ENCODE measurements around the gene MYBPHL. TPM values are rescaled to one million over a fixed set of nuclear protein-coding genes. Genes with fewer than 3 reads are reported as not detected.
A peak's percentile ranks its signal among the peaks of the same experiment; 100 is the strongest.

The MYBPHL gene
- total and polyA plus RNA-seq, 7 experiments from 2014 or later = not detected

- ChIA-PET CTCF (interaction anchor here (0.6 to 3.9 kb wide), 6 partner anchors 10 to 260 kb away, joined by 3 to 33 read pairs (median 4); no protein-coding TSS in a partner anchor), POLR2A (interaction anchor here (1.4 kb wide), 1 partner anchor 122 kb away, joined by 5 read pairs; the partner anchor contains the start of gene SORT1)
- Mint-ChIP-seq H3K4me1 (peaks cover 0 to 10% (median 5%) of the 10 kb centered on the region in 7 donors), H3K4me3 (no peak overlapping the region), H3K9me3 (no peaks in the 10 kb centered on the region), H3K36me3 (peaks cover 0 to 4% (median 0%) of the 10 kb centered on the region in 5 donors), H3K27ac (no peak overlapping the region), H3K27me3 (no peaks in the 10 kb centered on the region)
- H3K4me3 ChIP-seq (ENCODE audit: low read length) = no peak overlapping the region
- no peaks in the 10 kb centered on the region for H3K4me1 ChIP-seq (ENCODE audit: control insufficient read depth in 2 of 2, insufficient read depth in 2 of 2, low read length in 2 of 2)
- no peak for DNase-seq
- H3K36me3 ChIP-seq (ENCODE audit: control insufficient read depth in 2 of 3, insufficient read depth in 3 of 3, low read length in 3 of 3) = no peaks in the 10 kb centered on the region
- H3K9me3 ChIP-seq (ENCODE audit: control insufficient read depth in 2 of 3, low read length in 3 of 3) = no peaks in the 10 kb centered on the region
- no peak for ATAC-seq
- H3K27ac ChIP-seq (ENCODE audit: low read depth, low read length) = no peak overlapping the region
- intact Hi-C loops (cut with micrococcal nuclease) = no loop called here
- no peaks in the 10 kb centered on the region for H3K27me3 ChIP-seq (ENCODE audit: control insufficient read depth in 2 of 2, insufficient read depth in 2 of 2, low read length in 2 of 2)
Observed at GRCh38 chr1:109275706-109276345, 31.0 kb downstream of the MYBPHL start.

GRCh38 chr1:109274533-109275476, 32.0 kb downstream of the MYBPHL start:
- ChIA-PET CTCF (no interaction called here), POLR2A (no interaction called here)
- Mint-ChIP-seq H3K4me3 (no peak overlapping the region), H3K27ac (peak overlapping the region in 1 of 9 donors; percentile 65), H3K27me3 (no peaks in the 10 kb centered on the region), H3K9me3 (no peaks in the 10 kb centered on the region), H3K36me3 (peaks cover 0 to 4% (median 0%) of the 10 kb centered on the region in 5 donors), H3K4me1 (peaks cover 0 to 10% (median 5%) of the 10 kb centered on the region in 7 donors)
- intact Hi-C loops (cut with micrococcal nuclease) = no loop called here
- no peaks in the 10 kb centered on the region for H3K9me3 ChIP-seq (ENCODE audit: control insufficient read depth in 2 of 3, low read length in 3 of 3)
- H3K36me3 ChIP-seq (ENCODE audit: control insufficient read depth in 2 of 3, insufficient read depth in 3 of 3, low read length in 3 of 3) = no peaks in the 10 kb centered on the region
- H3K27me3 ChIP-seq (ENCODE audit: control insufficient read depth in 2 of 2, insufficient read depth in 2 of 2, low read length in 2 of 2) = no peaks in the 10 kb centered on the region
- no peak overlapping the region for H3K4me3 ChIP-seq (ENCODE audit: low read length)
- H3K27ac ChIP-seq (ENCODE audit: low read depth, low read length) = no peak overlapping the region
- DNase-seq (no peak), ATAC-seq (no peak)
- no peaks in the 10 kb centered on the region for H3K4me1 ChIP-seq (ENCODE audit: control insufficient read depth in 2 of 2, insufficient read depth in 2 of 2, low read length in 2 of 2)

- Histone ChIP-seq H3K4me3 (ENCODE audit: low read length) (no peak overlapping the region), H3K27me3 (ENCODE audit: control insufficient read depth in 2 of 2, insufficient read depth in 2 of 2, low read length in 2 of 2) (no peaks in the 10 kb centered on the region), H3K4me1 (ENCODE audit: control insufficient read depth in 2 of 2, insufficient read depth in 2 of 2, low read length in 2 of 2) (no peaks in the 10 kb centered on the region), H3K36me3 (ENCODE audit: control insufficient read depth in 2 of 3, insufficient read depth in 3 of 3, low read length in 3 of 3) (no peaks in the 10 kb centered on the region), H3K27ac (ENCODE audit: low read depth, low read length) (no peak overlapping the region), H3K9me3 (ENCODE audit: control insufficient read depth in 2 of 3, low read length in 3 of 3) (no peaks in the 10 kb centered on the region)
- ATAC-seq (no peak), DNase-seq (no peak)
- Mint-ChIP-seq H3K9me3 (no peaks in the 10 kb centered on the region), H3K27ac (peak overlapping the region in 1 of 9 donors; percentile 15), H3K36me3 (peaks cover 0 to 4% (median 0%) of the 10 kb centered on the region in 5 donors), H3K27me3 (no peaks in the 10 kb centered on the region), H3K4me1 (peaks cover 0 to 10% (median 5%) of the 10 kb centered on the region in 7 donors), H3K4me3 (peak overlapping the region in 2 of 10 donors; percentile 21 to 30)
- ChIA-PET CTCF (interaction anchor here (0.7 kb wide), 1 partner anchor 261 kb away, joined by 3 read pairs; no protein-coding TSS in a partner anchor), POLR2A (no interaction called here)
- intact Hi-C loops (cut with micrococcal nuclease) = no loop called here
Observed at GRCh38 chr1:109273570-109274288, 33.1 kb downstream of the MYBPHL start.

GRCh38 chr1:109272831-109273547, 33.8 kb downstream of the MYBPHL start:
- Histone ChIP-seq H3K36me3 (ENCODE audit: control insufficient read depth in 2 of 3, insufficient read depth in 3 of 3, low read length in 3 of 3) (no peaks in the 10 kb centered on the region), H3K27me3 (ENCODE audit: control insufficient read depth in 2 of 2, insufficient read depth in 2 of 2, low read length in 2 of 2) (no peaks in the 10 kb centered on the region), H3K9me3 (ENCODE audit: control insufficient read depth in 2 of 3, low read length in 3 of 3) (no peaks in the 10 kb centered on the region), H3K4me1 (ENCODE audit: control insufficient read depth in 2 of 2, insufficient read depth in 2 of 2, low read length in 2 of 2) (no peaks in the 10 kb centered on the region), H3K27ac (ENCODE audit: low read depth, low read length) (no peak overlapping the region), H3K4me3 (ENCODE audit: low read length) (no peak overlapping the region)
- Mint-ChIP-seq H3K9me3 (no peaks in the 10 kb centered on the region), H3K27me3 (no peaks in the 10 kb centered on the region), H3K4me1 (peaks cover 0 to 10% (median 5%) of the 10 kb centered on the region in 7 donors), H3K27ac (no peak overlapping the region), H3K36me3 (peaks cover 0 to 4% (median 0%) of the 10 kb centered on the region in 5 donors), H3K4me3 (no peak overlapping the region)
- intact Hi-C loops (cut with micrococcal nuclease) = no loop called here
- no peak for ATAC-seq
- CTCF ChIA-PET = interaction anchor here (0.7 kb wide), 1 partner anchor 262 kb away, joined by 3 read pairs; no protein-coding TSS in a partner anchor
- POLR2A ChIA-PET = no interaction called here
- no peak for DNase-seq

GRCh38 chr1:109272021-109272799, 34.6 kb downstream of the MYBPHL start:
- H3K9me3 Mint-ChIP-seq = no peaks in the 10 kb centered on the region
- CTCF ChIA-PET = no interaction called here
- intact Hi-C loops (cut with micrococcal nuclease) = no loop called here
- H3K27me3 Mint-ChIP-seq = no peaks in the 10 kb centered on the region
- no peak overlapping the region for H3K4me3 Mint-ChIP-seq
- Histone ChIP-seq H3K4me3 (ENCODE audit: low read length) (no peak overlapping the region), H3K27ac (ENCODE audit: low read depth, low read length) (no peak overlapping the region), H3K27me3 (ENCODE audit: control insufficient read depth in 2 of 2, insufficient read depth in 2 of 2, low read length in 2 of 2) (no peaks in the 10 kb centered on the region), H3K36me3 (ENCODE audit: control insufficient read depth in 2 of 3, insufficient read depth in 3 of 3, low read length in 3 of 3) (no peaks in the 10 kb centered on the region), H3K9me3 (ENCODE audit: control insufficient read depth in 2 of 3, low read length in 3 of 3) (no peaks in the 10 kb centered on the region), H3K4me1 (ENCODE audit: control insufficient read depth in 2 of 2, insufficient read depth in 2 of 2, low read length in 2 of 2) (no peaks in the 10 kb centered on the region)
- H3K4me1 Mint-ChIP-seq = peaks cover 0 to 6% (median 4%) of the 10 kb centered on the region in 7 donors
- peaks cover 0 to 4% (median 0%) of the 10 kb centered on the region in 5 donors for H3K36me3 Mint-ChIP-seq
- DNase-seq (no peak), ATAC-seq (no peak)
- POLR2A ChIA-PET = no interaction called here
- no peak overlapping the region for H3K27ac Mint-ChIP-seq

All from naive thymus-derived CD4-positive, alpha-beta T cell (primary cell).